HG02610 (cell line): ENCODE measurements around the gene ERBB3.

Source experiments
- ATAC-seq: cut with Tn5 transposase; IDR thresholded peaks from one replicate; pipeline ENCODE4 v1.9.1; 2021; ENCODE audit warnings: mild to moderate bottlenecking, moderate library complexity; ENCODE audit not compliant: unreplicated experiment

ERBB3 gene

GRCh38 chr12:56078931-56079722, 838 bp upstream of the ERBB3 start:
- ATAC-seq: peak; percentile 45

GRCh38 chr12:56080556-56081138, 682 bp downstream of the ERBB3 start:
- ATAC-seq: no peak

GRCh38 chr12:56081393-56082347, 1.7 kb downstream of the ERBB3 start:
- no peak for ATAC-seq

GRCh38 chr12:56082382-56082781, 2.4 kb downstream of the ERBB3 start:
- no peak for ATAC-seq

- no peak for ATAC-seq
These were observed 3.0 kb downstream of the ERBB3 start for GRCh38 chr12:56082967-56083366.

GRCh38 chr12:56084958-56085543, 5.1 kb downstream of the ERBB3 start:
- ATAC-seq: no peak

- ATAC-seq: no peak
These were observed 6.1 kb downstream of the ERBB3 start for GRCh38 chr12:56086096-56086495.

GRCh38 chr12:56086608-56087007, 6.6 kb downstream of the ERBB3 start:
- ATAC-seq: no peak

- ATAC-seq: no peak
These were observed 7.3 kb downstream of the ERBB3 start for GRCh38 chr12:56087220-56087619.

- no peak for ATAC-seq
These were observed 17.8 kb downstream of the ERBB3 start for GRCh38 chr12:56097738-56098137.

- no peak for ATAC-seq
These were observed 18.6 kb downstream of the ERBB3 start for GRCh38 chr12:56098592-56098991.

GRCh38 chr12:56099787-56100186, 19.8 kb downstream of the ERBB3 start:
- ATAC-seq: no peak

- ATAC-seq: no peak
These were observed 21.1 kb downstream of the ERBB3 start for GRCh38 chr12:56101045-56101444.

GRCh38 chr12:56102683-56103065, 22.7 kb downstream of the ERBB3 start:
- no peak for ATAC-seq

GRCh38 chr12:56103066-56103711, 23.2 kb downstream of the ERBB3 start:
- no peak for ATAC-seq

- ATAC-seq: no peak
These were observed 23.8 kb downstream of the ERBB3 start for GRCh38 chr12:56103823-56104108.

GRCh38 chr12:56104109-56104814, 24.3 kb downstream of the ERBB3 start, which contains the start of gene PA2G4:
Gene PA2G4 (plus strand): TSS chr12:56104559. CDS start chr12:56104738, 179 bp downstream.
- ATAC-seq: peak; percentile 94

GRCh38 chr12:56104815-56105608, 25.0 kb downstream of the ERBB3 start:
- ATAC-seq: peak; percentile 9

GRCh38 chr12:56105609-56105902, 25.6 kb downstream of the ERBB3 start:
- no peak for ATAC-seq
